ENCODE measurements around the gene FGFR2.

DNA sequence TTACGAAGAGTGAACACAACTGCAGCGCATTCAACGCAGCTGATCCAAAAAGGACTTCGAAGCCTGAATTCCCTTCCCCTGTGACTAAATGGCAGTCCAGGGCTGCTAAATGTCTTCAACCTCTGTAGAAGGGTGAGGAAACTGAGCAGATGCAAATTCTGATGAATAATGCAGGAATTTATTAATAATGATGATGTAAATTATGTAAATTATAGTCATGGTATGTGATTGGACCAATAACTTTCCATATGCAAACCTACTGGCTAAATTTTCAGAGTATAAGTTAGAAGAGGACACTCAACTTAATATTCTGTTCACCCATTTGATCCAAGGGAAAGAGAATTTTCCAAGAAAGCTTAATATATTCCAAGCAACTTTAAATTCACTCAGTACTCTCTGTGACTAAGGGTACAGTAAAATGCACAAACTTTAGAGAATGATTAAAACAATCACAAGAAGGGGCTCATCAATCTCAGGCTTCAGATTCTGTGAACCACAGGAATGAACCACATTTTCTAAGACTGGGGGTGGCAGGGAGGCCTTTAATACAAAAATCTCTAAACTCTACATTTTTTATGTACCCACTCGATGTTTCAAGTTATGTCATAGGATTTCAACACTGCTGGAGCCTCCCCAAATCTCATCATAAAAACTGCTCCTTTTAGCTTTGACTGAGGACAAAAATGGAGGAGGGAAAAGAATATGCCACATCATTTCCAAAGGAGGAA is 3.5 kb downstream of the FGFR2 start:
- TF ChIP-seq, protein P1, sequence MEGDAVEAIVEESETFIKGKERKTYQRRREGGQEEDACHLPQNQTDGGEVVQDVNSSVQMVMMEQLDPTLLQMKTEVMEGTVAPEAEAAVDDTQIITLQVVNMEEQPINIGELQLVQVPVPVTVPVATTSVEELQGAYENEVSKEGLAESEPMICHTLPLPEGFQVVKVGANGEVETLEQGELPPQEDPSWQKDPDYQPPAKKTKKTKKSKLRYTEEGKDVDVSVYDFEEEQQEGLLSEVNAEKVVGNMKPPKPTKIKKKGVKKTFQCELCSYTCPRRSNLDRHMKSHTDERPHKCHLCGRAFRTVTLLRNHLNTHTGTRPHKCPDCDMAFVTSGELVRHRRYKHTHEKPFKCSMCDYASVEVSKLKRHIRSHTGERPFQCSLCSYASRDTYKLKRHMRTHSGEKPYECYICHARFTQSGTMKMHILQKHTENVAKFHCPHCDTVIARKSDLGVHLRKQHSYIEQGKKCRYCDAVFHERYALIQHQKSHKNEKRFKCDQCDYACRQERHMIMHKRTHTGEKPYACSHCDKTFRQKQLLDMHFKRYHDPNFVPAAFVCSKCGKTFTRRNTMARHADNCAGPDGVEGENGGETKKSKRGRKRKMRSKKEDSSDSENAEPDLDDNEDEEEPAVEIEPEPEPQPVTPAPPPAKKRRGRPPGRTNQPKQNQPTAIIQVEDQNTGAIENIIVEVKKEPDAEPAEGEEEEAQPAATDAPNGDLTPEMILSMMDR (conservative IDR thresholded peaks at IDR 0.05): no peak
- TF ChIP-seq ZFX (IDR thresholded peaks at IDR 0.05): no peak

Measured in C4-2B (cell line).